HG03575 (cell line): Measurements from ENCODE around the gene ETV5.
A peak's percentile ranks its signal among the peaks of the same experiment; 100 is the strongest.

ENCODE experiments used
- ATAC-seq: cut with Tn5 transposase; IDR thresholded peaks from one replicate; pipeline ENCODE4 v1.9.1; 2021; ENCODE audit not compliant: unreplicated experiment, insufficient number of reproducible peaks, low FRiP score; ENCODE audit errors: extremely low read depth

The ETV5 gene

GRCh38 chr3:186075931-186076567, 32.8 kb downstream of the ETV5 start:
- no peak for ATAC-seq

GRCh38 chr3:186075489-186075888, 33.4 kb downstream of the ETV5 start:
- no peak for ATAC-seq

- no peak for ATAC-seq
These were observed 35.2 kb downstream of the ETV5 start for GRCh38 chr3:186073641-186074040.

DNA sequence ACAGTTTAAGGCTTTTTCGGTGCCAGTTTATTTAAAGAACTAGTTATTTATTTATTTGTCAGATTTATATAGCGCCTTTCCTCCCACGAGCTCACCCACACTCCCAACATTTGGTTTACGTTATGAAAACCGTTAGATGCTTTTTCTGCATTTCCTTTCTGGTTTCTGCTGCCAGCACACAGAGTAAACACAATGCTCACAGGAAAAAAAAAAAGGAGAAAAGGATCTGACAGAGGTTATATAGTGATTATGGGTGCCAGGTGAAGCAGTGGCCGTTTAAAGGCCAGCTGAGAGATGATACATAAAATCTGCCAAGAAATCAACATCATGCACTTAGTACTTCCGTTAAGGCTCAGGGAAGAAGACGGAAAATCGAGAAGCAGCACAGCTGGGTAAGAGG, 37.9 kb downstream of the ETV5 start:
- ATAC-seq = no peak

- ATAC-seq = no peak
These were observed 38.3 kb downstream of the ETV5 start for GRCh38 chr3:186070550-186070949.

DNA sequence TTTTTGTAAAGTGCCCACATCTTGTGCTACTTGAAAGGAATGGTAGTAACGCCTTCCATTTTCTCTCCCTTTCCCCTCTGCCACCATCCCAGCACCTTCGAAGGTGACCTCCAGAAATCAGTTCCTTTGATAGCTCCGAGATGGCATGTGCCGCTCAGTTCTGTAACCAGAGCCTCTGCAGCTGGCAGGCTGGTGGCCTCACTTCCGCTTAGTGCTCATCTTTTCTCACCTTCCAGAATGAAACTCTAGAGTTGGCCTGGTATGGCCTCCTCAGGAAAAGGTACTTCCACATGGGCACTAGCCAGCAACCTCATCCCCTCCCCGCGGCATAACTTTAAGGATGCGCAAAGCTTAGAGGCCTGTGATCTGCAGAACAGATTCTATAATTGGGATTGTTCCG, 38.8 kb downstream of the ETV5 start:
- no peak for ATAC-seq

DNA sequence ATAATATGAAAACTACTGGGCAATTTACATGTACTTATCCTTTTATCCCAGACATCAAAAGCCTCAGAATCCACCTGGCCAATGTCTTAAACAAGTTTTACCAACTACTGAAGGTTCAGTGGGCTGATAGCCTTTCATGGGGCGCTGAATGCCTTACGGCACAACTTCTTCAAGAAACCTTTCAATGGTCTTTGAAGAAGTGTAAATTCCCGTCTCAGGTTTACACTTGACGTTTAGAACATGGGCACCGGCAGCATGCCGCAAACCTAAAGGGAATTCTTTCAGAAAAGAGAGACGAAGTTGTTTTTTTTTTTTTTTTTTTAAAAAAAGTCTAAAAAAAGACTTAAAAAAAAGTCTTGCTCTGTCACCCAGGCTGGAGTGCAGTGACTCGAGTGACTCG, 39.7 kb downstream of the ETV5 start:
- ATAC-seq = no peak

GRCh38 chr3:186068243-186068552, 40.7 kb downstream of the ETV5 start:
- no peak for ATAC-seq

- no peak for ATAC-seq
These were observed 41.3 kb downstream of the ETV5 start for GRCh38 chr3:186067360-186068242.

- peak; percentile 72 for ATAC-seq
These were observed 48.7 kb downstream of the ETV5 start for GRCh38 chr3:186060222-186060621.

DNA sequence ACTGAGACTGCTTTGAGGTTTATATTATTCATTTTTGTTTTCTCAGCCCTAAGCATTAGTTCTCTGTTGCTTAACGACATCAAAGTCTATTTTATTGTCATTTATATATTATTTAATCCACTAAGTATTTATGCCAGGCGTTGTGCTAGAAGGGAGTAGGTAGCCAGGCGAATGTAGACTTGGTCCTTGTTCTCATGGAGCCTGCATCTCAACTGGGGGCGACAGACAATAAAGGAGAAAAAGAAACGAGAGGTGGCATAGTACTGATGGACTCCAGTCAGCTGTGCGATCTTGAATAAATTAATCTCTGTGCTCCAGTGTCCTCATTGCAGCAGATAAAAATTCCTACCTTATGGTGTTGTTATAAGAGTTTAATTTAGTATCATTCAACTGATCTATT, 49.7 kb downstream of the ETV5 start:
- ATAC-seq = no peak

DNA sequence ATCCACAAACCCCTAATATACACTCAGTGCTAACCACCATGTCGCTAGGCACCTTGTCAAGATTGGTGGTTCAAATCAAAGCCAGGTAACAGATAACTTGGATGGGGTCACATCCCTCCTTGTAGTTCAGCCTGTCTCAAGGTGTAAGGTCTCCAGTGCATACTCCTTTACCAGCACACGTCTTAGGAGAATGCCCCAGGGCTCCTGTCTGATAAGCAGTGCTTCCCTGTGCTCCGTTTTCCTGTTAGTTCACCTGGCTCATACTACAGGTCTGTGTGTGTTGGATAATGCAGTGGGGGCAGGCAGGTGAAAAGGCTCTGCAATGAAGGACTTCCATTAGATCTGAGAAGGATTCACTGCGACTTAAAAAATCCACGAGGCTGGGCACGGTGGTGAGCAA, 50.7 kb downstream of the ETV5 start:
- ATAC-seq = no peak

DNA sequence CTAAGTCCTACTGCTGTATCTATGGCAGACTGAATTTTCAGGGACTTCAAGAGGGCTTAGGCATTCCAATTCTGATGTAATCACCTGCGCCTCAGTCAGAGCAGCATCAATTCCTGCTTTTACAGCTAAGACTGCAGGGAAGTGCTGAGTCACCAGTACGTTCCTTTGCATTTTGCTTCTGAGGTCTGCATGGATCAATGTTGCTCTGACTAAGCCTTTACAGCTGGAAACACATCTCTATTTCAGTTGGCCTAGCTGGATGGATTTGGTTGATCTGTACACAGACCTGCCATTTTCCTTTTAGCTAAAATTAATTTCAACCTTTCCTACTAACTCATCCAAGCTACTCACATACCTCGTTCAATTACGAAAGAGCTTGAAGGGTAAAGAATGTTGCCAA, 51.3 kb downstream of the ETV5 start:
- ATAC-seq = no peak

DNA sequence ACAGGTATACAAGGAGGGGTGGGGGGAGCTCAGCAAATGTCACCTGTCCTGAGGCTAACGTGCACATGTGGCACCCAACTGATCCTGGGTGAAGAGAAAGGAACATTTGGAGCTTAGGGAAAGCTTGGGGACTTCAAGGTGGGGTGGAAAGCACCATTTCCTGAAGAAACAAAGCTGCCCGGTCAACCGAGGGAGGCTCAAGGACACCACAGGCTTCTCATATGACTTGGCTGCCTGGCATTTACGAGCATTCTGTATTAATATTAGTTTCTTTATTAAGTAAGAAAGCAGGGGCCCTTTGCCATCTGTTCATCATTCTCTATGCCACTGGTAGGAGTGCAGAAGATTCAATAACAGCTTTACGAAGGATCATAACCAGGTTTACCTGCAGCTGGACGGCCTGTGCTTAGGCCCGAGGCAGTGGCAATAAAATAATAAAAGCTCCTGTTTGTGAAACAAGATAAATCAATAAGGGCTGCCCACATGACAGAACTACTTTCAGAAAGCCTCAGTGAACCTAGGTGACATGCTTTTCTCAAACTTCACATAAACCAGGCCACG, 54.0 kb downstream of the ETV5 start:
- ATAC-seq = no peak

DNA sequence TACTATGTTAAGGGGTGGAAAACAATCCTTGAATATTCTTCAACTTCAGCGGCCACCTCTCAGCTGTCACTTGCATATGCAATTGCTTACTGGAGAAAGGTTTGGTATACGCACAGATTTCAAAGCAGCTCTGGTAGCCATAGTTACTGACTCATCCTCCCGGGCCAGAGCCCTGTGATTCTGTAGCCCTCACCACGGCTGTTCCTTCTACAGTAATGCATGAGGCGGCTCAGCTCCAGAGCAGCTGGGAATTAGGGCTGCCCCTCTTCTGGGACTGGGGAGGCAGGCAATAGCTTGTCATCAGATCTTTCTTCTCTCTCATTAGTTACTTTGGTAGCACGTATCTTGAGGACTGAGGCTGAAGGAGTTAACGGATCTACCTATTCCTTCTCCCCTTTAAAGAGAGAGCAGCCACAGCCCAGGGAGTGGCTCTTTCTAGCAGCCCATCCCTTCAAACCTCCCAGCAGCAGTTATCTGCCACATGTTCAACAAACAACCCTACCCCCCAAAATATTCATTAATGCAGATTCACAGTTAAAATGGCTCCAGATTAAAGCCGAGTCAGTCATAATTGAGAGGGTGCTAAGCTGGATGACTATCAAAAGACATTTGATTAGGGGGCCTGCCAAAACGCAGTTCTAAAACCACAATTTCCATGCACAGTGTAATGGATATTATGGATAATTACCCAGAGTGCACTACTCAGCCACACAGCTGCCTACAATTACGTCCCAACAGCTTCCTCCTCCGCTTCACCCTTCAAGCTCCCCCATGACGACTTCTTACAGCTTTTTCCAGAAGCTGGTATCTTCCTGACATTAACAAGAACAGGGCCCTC, 54.7 kb downstream of the ETV5 start:
- ATAC-seq = no peak

- ATAC-seq = no peak
These were observed 56.6 kb downstream of the ETV5 start for GRCh38 chr3:186052096-186052840.

GRCh38 chr3:186049001-186049400, 59.9 kb downstream of the ETV5 start:
- no peak for ATAC-seq

DNA sequence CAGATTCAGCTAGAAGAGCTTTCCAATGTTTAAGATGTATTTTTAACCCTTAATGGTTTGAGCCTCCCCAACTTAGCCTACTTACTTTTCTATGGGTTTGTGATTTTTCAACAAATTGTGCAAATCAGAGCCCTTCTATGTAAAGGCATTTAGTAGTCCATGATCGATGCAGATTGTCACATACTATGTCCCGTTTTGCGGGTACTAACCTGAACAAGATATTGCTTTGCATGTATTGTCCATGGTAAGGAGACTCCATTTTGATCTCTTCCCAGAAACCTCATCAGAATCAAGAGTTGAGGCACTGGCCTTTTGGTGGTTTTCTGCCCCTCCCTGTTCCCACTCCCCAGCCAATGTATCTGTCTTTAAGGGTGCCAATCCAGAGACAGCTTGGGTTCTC, 60.8 kb downstream of the ETV5 start:
- ATAC-seq = no peak

GRCh38 chr3:186046838-186047237, 62.1 kb downstream of the ETV5 start:
- ATAC-seq = no peak
